Activated naive CD4-positive, alpha-beta T cell treated with anti-CD3 and anti-CD28 coated beads, Interleukin-2, amount 50 U/mL, for 24 hours (primary cell): ENCODE data around the gene FNIP2.

Experiments used
- H3K27ac Mint-ChIP-seq: one replicate; pipeline ENCODE4 v1.8.0; 2021; ENCODE audit warnings: mild to moderate bottlenecking, mixed read lengths
- H3K27me3 Mint-ChIP-seq: one replicate; pipeline ENCODE4 v1.8.0; 2021; ENCODE audit warnings: mixed read lengths
- H3K36me3 Mint-ChIP-seq: one replicate; pipeline ENCODE4 v1.8.0; 2021; ENCODE audit warnings: mixed read lengths
- H3K4me1 Mint-ChIP-seq: one replicate; pipeline ENCODE4 v1.8.0; 2021; ENCODE audit warnings: mixed read lengths
- H3K4me3 Mint-ChIP-seq: one replicate; pipeline ENCODE4 v1.8.0; 2021; ENCODE audit warnings: mild to moderate bottlenecking, mixed read lengths
- H3K9me3 Mint-ChIP-seq: one replicate; pipeline ENCODE4 v1.8.0; 2021; ENCODE audit warnings: mixed read lengths

The FNIP2 gene

DNA sequence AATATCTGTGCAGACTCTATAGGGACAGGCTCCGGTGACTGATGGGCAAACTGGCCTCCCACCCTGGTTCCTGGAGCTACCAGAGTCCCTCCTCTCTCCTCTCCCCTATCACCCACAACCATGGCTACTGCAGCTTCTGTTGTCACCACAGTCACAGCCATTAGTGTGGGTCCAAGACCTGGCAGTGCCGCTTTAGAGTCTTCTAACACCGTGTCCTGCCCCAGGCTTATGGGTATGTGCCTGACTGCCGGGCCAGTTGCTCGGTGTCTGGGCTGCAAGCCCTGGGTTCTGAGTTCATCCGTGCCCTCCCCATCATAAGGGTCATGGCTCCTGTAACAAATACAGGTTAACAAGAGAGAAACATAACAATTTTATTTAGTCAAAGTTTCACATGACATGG is 85.4 kb downstream of the FNIP2 start:
- peaks cover 9% of the 10 kb centered on the region for H3K4me1 Mint-ChIP-seq
- no peaks in the 10 kb centered on the region for H3K9me3 Mint-ChIP-seq
- H3K27me3 Mint-ChIP-seq: no peaks in the 10 kb centered on the region
- no peak overlapping the region for H3K27ac Mint-ChIP-seq
- no peak overlapping the region for H3K4me3 Mint-ChIP-seq
- H3K36me3 Mint-ChIP-seq: peaks cover 3% of the 10 kb centered on the region

- Mint-ChIP-seq H3K27ac (no peak overlapping the region), H3K9me3 (no peaks in the 10 kb centered on the region), H3K4me3 (no peak overlapping the region), H3K27me3 (no peaks in the 10 kb centered on the region), H3K4me1 (no peaks in the 10 kb centered on the region), H3K36me3 (peaks cover 9% of the 10 kb centered on the region)
These were observed 88.0 kb downstream of the FNIP2 start for GRCh38 chr4:158856852-158857251.

DNA sequence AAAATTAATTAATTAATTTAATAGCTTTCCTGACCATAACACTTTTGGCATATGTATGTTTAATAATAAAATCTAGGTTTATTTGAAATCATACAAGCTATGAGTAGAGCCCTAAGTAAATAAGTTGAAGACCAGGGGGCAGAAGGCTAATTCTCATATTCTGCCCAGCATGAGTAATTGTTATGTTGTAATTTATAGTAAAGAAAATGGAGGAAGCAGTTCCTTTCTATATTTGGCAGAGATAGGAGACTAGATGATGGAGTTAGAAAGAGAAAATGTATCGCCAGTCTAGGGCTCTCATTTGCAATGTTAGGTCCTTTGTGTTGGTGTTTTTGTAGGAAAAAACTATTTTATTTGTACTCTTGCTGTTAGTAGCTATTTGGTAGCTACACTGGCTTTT is 89.1 kb downstream of the FNIP2 start:
- Mint-ChIP-seq H3K27me3 (no peaks in the 10 kb centered on the region), H3K9me3 (no peaks in the 10 kb centered on the region), H3K27ac (no peak overlapping the region), H3K36me3 (peaks cover 16% of the 10 kb centered on the region), H3K4me3 (no peak overlapping the region), H3K4me1 (no peaks in the 10 kb centered on the region)

DNA sequence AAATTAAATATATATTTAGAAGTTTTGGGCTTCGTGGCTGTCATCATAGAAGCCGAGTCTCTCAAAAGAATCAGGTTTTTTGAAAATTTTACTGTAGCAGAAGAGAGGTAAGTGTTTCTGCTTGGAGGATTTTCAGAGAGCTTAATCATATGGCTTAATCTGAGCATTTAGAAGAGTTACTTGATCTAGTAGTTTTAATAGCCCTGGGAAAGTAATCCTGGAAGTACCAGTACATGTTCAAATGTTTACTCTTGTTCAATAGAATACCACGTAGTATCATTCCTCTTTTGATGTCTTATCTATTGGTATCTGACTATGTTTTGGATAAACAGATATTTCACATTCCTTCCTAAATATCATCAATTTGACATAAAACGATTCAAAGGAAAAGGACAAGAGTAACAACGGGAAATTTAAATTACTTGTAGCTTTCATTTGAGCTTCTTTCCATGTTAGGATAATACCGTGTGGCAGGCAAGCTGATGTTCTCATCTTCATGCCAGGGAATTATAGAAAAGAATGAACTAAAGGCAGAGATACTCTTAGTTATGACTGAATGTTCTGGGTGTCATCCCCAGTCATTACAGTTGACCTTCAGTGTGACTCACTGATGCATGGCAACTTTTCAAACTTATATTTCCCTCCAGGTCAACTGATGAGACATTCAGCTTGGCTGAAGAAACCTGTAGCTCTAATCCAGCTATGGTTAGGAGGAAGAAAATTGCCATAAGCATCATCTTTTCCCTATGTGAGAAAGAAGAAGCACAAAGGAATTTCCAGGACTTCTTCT is 89.8 kb downstream of the FNIP2 start:
- Mint-ChIP-seq H3K27ac (no peak overlapping the region), H3K4me3 (no peak overlapping the region), H3K9me3 (no peaks in the 10 kb centered on the region), H3K4me1 (no peaks in the 10 kb centered on the region), H3K36me3 (peaks cover 16% of the 10 kb centered on the region), H3K27me3 (no peaks in the 10 kb centered on the region)

- no peaks in the 10 kb centered on the region for H3K9me3 Mint-ChIP-seq
- no peaks in the 10 kb centered on the region for H3K4me1 Mint-ChIP-seq
- no peaks in the 10 kb centered on the region for H3K27me3 Mint-ChIP-seq
- peaks cover 19% of the 10 kb centered on the region for H3K36me3 Mint-ChIP-seq
- no peak overlapping the region for H3K4me3 Mint-ChIP-seq
- no peak overlapping the region for H3K27ac Mint-ChIP-seq
These were observed 90.8 kb downstream of the FNIP2 start for GRCh38 chr4:158859661-158860060.

- Mint-ChIP-seq H3K4me3 (no peak overlapping the region), H3K27me3 (no peaks in the 10 kb centered on the region), H3K36me3 (peaks cover 21% of the 10 kb centered on the region), H3K9me3 (no peaks in the 10 kb centered on the region), H3K27ac (no peak overlapping the region), H3K4me1 (no peaks in the 10 kb centered on the region)
These were observed 92.0 kb downstream of the FNIP2 start for GRCh38 chr4:158860856-158861255.

GRCh38 chr4:158861281-158861680 is 92.5 kb downstream of the FNIP2 start:
- H3K4me1 Mint-ChIP-seq: no peaks in the 10 kb centered on the region
- H3K4me3 Mint-ChIP-seq: no peak overlapping the region
- peaks cover 21% of the 10 kb centered on the region for H3K36me3 Mint-ChIP-seq
- no peaks in the 10 kb centered on the region for H3K27me3 Mint-ChIP-seq
- no peak overlapping the region for H3K27ac Mint-ChIP-seq
- no peaks in the 10 kb centered on the region for H3K9me3 Mint-ChIP-seq

DNA sequence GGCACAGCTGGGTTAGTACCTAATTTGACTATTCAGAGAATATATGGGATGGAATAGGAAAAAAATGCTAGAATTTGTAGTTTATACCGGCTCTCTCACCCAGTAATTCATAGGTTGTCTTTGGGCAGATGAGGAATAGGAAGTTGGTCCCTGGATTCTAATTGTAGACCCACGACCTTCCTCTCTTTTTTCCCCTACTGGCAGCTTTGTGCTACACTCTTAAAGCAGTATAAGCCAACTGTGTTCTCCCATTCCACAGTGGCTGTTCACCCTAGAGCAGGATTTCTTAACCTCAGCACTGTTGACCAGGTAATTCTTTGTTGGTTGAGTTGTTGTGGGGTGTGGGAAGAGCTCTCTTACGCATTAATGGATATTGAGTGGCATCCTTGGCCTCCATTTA is 92.9 kb downstream of the FNIP2 start:
- H3K27me3 Mint-ChIP-seq: no peaks in the 10 kb centered on the region
- H3K4me3 Mint-ChIP-seq: no peak overlapping the region
- no peaks in the 10 kb centered on the region for H3K9me3 Mint-ChIP-seq
- no peaks in the 10 kb centered on the region for H3K4me1 Mint-ChIP-seq
- peaks cover 21% of the 10 kb centered on the region for H3K36me3 Mint-ChIP-seq
- no peak overlapping the region for H3K27ac Mint-ChIP-seq

DNA sequence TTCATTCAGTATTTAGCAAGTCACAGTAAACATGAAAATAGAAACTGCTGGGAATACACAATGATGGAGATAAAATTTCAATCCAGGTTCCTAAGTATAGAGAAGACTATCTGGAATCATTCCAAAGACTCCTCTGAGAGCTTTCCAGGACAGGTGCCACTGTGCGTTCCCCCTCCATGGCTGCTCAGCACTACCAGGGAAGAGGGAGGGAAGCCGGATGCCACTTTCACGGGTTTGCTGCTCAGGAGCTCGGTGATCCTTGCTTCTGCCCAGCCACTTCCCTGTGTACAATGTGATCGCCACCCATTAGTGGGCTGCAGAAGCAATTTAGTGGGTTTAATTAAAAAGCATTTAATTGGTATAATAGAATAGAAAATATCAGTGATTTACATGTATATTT is 94.5 kb downstream of the FNIP2 start:
- Mint-ChIP-seq H3K4me1 (no peaks in the 10 kb centered on the region), H3K36me3 (peaks cover 23% of the 10 kb centered on the region), H3K9me3 (no peaks in the 10 kb centered on the region)

GRCh38 chr4:158865520-158866177 is 96.8 kb downstream of the FNIP2 start:
- Mint-ChIP-seq H3K4me1 (no peaks in the 10 kb centered on the region), H3K36me3 (peaks cover 24% of the 10 kb centered on the region)

More for the DNA sequence above, 94.5 kb downstream of the FNIP2 start:
- Mint-ChIP-seq H3K4me3 (no peak overlapping the region), H3K27ac (no peak overlapping the region), H3K27me3 (no peaks in the 10 kb centered on the region)

GRCh38 chr4:158869001-158869400 is 100.2 kb downstream of the FNIP2 start:
- Mint-ChIP-seq H3K27me3 (no peaks in the 10 kb centered on the region), H3K9me3 (no peaks in the 10 kb centered on the region), H3K36me3 (peaks cover 25% of the 10 kb centered on the region), H3K4me1 (peaks cover 4% of the 10 kb centered on the region), H3K27ac (no peak overlapping the region), H3K4me3 (no peak overlapping the region)

More at GRCh38 chr4:158865520-158866177, 96.8 kb downstream of the FNIP2 start:
- H3K9me3 Mint-ChIP-seq: no peaks in the 10 kb centered on the region
- no peak overlapping the region for H3K27ac Mint-ChIP-seq
- H3K27me3 Mint-ChIP-seq: no peaks in the 10 kb centered on the region
- H3K4me3 Mint-ChIP-seq: no peak overlapping the region

- H3K27ac Mint-ChIP-seq: no peak overlapping the region
- peaks cover 4% of the 10 kb centered on the region for H3K4me1 Mint-ChIP-seq
- peaks cover 21% of the 10 kb centered on the region for H3K36me3 Mint-ChIP-seq
- H3K9me3 Mint-ChIP-seq: no peaks in the 10 kb centered on the region
- H3K4me3 Mint-ChIP-seq: no peak overlapping the region
- no peaks in the 10 kb centered on the region for H3K27me3 Mint-ChIP-seq
These were observed 100.9 kb downstream of the FNIP2 start for GRCh38 chr4:158869761-158870160.

DNA sequence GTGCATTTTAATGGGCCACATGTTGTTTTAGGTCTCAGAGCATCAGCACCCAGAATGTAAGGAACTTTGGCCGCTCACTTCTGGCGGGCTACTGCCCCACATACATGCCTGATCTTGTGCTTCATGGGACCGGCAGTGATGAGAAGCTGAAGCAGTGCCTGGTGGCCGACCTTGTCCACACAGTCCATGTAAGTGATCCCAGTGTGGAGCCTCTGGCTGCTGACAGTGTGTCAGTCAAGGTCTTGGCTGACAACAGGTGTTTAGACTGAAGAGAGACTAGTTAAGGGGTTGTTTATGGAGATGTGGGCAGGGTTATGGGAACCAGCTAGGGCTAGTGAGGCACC is 101.4 kb downstream of the FNIP2 start:
- H3K27me3 Mint-ChIP-seq: no peaks in the 10 kb centered on the region
- H3K4me3 Mint-ChIP-seq: no peak overlapping the region
- no peak overlapping the region for H3K27ac Mint-ChIP-seq
- H3K9me3 Mint-ChIP-seq: no peaks in the 10 kb centered on the region
- peaks cover 4% of the 10 kb centered on the region for H3K4me1 Mint-ChIP-seq
- peaks cover 20% of the 10 kb centered on the region for H3K36me3 Mint-ChIP-seq

DNA sequence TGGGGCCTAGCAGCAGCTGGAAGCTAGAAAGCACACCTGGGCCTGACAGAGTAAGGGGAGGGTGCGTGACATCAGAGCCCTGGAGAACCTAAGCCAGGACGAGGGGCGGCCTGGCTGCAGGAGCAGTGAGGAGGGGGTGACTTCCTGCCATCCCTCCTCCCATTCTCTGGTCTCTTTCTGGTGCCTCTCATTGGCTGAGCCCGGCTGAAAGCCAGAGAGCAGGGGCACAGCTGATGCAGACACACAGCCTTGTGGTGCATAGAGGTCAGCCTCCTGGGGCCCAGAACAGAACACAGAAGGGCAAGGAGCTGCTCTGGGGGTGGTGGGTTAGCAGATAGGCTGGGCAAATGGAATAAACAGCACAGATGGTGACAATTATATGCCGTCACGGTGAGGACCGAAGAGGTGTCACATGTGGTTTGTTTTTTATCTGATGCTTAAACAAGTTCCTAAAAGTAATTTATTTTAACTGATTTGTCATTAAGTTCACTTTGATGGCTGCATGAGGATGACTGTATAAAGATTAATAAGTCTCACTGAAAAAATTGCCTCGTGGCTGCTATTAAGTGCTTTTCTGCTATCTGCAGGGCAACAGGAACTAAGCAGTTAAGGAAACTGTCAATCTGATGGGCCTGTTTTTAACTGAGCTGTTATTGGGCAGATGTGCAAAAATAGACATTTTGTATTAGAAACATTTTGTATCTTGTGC is 102.0 kb downstream of the FNIP2 start:
- Mint-ChIP-seq H3K36me3 (peaks cover 20% of the 10 kb centered on the region), H3K27me3 (no peaks in the 10 kb centered on the region), H3K4me3 (no peak overlapping the region)

DNA sequence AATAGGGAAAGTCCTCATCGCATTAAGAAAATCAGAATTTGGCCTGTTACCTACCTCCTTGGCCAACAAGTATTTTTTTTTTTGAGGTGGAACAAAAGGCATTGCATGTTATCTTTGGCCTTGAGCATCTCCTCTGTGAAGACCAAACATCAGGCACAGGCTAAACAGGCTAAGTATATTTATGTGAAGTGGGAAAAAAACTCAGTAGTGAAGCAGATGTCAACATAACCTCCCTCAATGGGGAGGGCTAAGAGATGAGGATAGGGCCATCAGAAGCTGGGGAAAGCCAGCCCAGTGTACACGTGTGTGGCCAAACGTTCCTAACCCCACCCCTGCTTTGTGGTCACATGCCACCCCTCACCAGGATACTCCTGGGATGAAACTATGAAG is 102.5 kb downstream of the FNIP2 start:
- Mint-ChIP-seq H3K27me3 (no peaks in the 10 kb centered on the region), H3K9me3 (no peaks in the 10 kb centered on the region), H3K4me3 (no peak overlapping the region), H3K27ac (no peak overlapping the region), H3K36me3 (peaks cover 24% of the 10 kb centered on the region), H3K4me1 (peaks cover 4% of the 10 kb centered on the region)

More for the DNA sequence above, 102.0 kb downstream of the FNIP2 start:
- Mint-ChIP-seq H3K9me3 (no peaks in the 10 kb centered on the region), H3K4me1 (peaks cover 4% of the 10 kb centered on the region), H3K27ac (no peak overlapping the region)

GRCh38 chr4:158873795-158874401 is 105.1 kb downstream of the FNIP2 start:
- H3K9me3 Mint-ChIP-seq: peaks cover 7% of the 10 kb centered on the region
- peaks cover 4% of the 10 kb centered on the region for H3K4me1 Mint-ChIP-seq
- H3K4me3 Mint-ChIP-seq: no peak overlapping the region
- peaks cover 32% of the 10 kb centered on the region for H3K36me3 Mint-ChIP-seq
- no peaks in the 10 kb centered on the region for H3K27me3 Mint-ChIP-seq
- no peak overlapping the region for H3K27ac Mint-ChIP-seq
